NCI-H82 (cell line): ENCODE data around the gene ALKBH2.

Experiments
- DNase-seq: peaks from one replicate; lab custom pipeline; 2025; lab: John Stamatoyannopoulos, UW

ALKBH2 gene

GRCh38 chr12:109113661-109114321 is 20.5 kb upstream of the ALKBH2 start:
- no peak for DNase-seq

GRCh38 chr12:109112720-109113465 is 19.6 kb upstream of the ALKBH2 start:
- no peak for DNase-seq

- peak; percentile 68 for DNase-seq
These were observed 17.8 kb upstream of the ALKBH2 start for GRCh38 chr12:109110988-109111495.

DNA sequence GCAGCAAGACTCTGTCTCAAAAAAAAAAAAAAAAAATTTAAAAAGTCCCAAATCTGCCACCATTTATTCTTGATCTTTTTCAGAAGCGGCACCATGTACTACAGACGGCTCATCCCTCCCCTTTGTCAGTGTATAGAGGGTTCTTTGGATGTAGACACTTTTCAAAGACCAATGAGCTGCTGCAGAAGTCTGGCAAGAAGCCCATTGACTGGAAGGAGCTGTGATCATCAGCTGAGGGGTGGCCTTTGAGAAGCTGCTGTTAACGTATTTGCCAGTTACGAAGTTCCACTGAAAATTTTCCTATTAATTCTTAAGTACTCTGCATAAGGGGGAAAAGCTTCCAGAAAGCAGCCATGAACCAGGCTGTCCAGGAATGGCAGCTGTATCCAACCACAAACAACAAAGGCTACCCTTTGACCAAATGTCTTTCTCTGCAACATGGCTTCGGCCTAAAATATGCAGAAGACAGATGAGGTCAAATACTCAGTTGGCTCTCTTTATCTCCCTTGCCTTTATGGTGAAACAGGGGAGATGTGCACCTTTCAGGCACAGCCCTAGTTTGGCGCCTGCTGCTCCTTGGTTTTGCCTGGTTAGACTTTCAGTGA is 16.6 kb upstream of the ALKBH2 start:
- no peak for DNase-seq

DNA sequence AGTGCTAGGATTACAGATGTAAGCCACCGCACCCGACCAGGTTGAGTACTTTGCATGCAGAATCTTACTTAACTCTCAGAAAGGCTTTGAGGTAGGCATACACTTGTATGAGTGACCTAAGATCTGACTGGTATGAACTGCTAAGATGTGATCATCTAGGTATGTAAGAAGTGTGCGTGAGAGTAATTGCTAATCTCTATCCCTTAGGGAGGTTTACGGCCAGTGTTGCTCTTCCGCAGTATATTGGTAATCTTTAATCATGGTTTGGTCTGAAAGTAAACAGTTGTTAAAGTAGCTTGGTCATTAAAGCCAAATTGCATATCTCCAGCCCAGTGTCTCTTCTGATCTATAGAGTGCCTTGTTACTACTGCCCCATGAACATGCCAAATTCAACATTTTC is 11.9 kb upstream of the ALKBH2 start:
- no peak for DNase-seq

GRCh38 chr12:109102491-109102890 is 9.2 kb upstream of the ALKBH2 start:
- peak; percentile 40 for DNase-seq

DNA sequence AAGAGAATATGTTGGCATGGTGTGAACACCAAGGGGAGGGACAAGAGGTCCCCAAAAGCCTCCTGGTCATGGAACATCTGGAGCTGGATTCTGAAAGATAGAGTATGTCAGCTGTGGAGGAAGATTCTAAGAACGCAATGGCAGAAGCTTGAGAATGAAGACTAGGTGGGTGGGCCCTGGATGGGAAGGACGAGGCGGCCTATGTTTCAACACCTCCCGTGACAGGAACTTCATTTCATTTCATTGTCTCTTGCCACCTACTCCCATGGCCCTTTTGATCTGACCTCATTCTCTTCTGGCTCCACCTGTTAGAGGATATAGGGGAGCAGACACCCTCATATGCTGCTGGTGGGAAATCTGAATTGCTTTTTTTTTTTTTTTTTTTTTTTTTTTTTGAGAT is 7.5 kb upstream of the ALKBH2 start:
- DNase-seq = no peak

DNA sequence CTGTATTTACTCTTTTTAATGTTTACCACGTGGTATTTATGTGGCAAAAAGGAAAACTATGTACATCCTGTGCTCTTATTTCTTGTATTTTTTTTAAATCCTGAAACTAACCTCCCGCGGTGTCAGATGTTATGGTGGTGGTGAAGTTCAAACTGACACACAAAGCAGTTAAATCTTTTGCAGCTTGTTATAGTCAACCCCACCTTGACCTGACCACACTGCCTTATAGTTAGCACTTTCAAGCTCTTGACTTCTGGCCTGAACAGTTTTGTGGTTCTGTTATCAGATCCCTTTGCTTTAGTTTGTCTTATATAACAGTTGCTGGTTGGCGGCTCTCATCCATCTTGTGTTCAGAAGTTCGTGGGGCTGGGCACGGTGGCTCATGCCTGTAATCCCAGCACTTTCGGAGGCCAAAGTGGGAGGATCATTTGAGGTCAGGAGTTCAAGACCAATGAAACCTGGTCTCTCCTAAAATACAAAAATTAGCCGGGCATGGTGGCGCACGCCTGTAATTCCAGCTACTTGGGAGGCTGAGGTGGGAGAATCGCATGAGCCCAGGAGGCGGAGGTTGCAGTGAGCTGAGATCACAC is 6.3 kb upstream of the ALKBH2 start:
- DNase-seq = no peak

GRCh38 chr12:109098651-109099050 is 5.4 kb upstream of the ALKBH2 start:
- DNase-seq = no peak

GRCh38 chr12:109098183-109098604 is 4.9 kb upstream of the ALKBH2 start:
- DNase-seq = no peak

- DNase-seq = peak; percentile 98
These were observed 4.3 kb upstream of the ALKBH2 start, which contains the start of gene UNG for GRCh38 chr12:109097435-109098182. UNG (plus strand) TSS chr12:109097597; CDS start chr12:109097680, 83 bp downstream.

DNA sequence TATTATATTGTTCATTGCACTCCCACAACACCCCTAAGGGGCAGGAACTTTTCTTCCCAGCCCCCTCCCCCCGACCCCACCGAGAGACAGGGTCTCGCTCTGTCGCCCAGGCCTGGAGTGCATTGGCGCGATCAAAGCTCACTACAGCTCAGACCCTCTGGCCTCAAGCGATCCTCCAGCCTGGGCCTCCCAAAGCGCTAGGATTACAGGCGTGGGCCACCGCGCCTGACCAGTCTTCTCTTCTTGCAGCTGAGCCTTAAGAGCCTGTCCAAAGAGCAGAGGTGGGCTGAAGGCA is 3.8 kb upstream of the ALKBH2 start:
- DNase-seq = no peak

DNA sequence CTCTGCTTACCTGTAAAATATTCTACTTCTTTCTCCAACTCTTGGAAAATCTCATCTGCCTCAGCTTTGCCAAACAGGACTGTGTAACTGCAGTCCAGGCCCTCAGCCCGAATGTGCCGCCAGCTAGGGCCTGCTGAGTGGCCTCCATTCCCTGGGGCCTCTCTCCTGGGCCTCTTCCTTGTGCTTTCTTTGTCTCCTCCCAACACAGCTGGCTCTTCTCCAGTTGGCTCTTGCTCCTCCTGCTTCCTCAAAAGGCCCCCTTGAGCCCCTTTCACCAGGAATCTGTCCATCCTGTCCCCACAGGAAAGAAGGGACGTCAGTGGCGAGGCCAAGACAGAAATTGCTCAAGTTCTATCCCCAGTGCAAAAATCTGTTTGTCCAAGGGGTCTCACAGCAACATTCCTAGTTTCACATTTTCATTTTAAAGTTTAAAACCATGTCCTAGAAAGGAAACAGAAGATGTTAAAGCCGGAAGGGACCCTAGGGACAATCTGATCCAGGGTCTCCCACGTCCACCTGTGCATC is 713 bp downstream of the ALKBH2 start:
- DNase-seq = peak; percentile 27

DNA sequence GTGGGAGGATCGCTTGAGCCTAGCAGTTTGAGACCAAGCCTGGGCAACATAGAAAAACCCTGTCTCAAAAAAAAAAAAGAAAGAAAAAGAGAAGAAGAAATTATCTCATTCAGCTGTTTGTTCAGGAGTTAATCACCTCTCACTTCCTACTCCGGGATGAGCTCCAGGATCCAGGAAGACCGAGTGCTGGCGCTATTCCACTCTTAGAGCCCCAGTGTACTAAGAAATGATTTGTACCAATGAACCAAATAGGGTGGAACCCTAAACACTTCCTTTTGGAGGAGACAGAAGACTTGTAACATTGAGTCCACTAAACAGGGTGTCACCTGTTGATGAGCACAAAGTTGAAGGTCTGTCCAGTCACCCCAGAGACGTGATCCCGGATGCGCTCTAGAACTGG is 3.6 kb downstream of the ALKBH2 start:
- DNase-seq = no peak

DNA sequence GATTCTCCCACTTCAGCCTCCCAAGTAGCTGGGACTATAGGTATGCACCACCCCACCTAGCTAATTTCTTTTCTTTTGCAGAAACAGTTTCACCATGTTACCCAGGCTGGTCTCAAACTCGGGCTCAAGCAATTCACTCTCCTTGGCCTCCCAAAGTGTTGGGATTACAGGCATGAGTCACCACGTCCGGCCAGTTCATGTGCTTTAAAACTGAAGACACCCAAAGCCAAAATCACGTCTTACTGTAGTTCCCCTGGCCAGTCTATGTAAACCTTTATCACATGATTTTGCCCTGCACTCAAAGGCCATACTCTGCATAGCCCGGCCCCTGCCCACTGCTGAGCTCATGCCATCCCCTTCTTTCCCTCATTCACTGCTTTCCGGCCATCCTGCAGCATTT is 4.5 kb downstream of the ALKBH2 start:
- DNase-seq = no peak

DNA sequence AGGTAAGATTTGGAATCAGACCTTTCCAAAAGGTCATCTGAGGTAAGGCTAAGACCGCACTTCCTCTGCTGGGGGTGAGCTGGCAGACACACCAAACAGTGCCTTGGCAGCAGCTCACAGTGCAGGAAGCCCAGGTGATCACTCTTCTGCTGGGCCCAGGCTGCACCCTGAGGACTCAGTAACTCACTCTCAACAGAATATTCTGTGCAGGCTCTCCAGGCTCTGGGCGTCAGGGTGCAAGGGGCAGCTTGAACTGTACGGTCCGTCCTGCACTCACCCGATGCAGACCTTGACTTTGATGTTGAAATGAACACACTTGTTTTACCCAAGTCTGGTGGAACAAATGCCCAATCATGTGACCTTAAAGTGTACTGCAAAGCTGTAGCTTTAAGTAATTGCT is 6.0 kb downstream of the ALKBH2 start:
- DNase-seq = no peak

GRCh38 chr12:109085590-109085989 is 7.7 kb downstream of the ALKBH2 start:
- no peak for DNase-seq

GRCh38 chr12:109084425-109084824 is 8.8 kb downstream of the ALKBH2 start:
- no peak for DNase-seq

DNA sequence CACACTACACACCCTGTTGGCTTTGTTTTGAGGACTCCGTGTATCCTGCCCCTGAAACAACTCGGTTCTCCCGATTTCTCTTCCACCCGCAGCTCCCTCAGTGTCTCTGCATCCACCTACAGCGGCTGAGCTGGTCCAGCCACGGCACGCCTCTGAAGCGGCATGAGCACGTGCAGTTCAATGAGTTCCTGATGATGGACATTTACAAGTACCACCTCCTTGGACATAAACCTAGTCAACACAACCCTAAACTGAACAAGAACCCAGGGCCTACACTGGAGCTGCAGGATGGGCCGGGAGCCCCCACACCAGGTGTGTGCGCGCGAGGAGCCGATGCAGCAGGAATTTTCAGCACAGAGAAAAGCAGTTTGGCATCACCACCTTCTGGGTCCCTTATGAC is 10.5 kb downstream of the ALKBH2 start:
- no peak for DNase-seq

DNA sequence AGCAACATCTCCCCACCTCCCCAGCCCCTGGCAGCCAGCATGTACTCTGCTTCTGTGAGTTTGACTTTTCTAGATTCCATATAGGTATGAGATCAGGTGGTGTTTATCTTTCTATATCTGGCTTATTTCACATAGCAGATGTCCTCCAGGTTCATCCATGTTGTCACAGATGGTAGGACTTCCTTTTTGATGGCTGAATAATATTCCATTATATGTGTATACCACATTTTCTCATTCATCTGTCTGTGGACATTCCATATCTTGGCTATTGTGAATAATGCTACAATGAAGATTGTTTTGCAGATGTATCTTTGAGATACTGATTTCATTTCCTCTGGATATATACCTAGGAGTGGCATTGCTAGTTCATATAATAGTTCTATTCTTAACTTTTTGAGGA is 18.4 kb downstream of the ALKBH2 start:
- DNase-seq = no peak

- no peak for DNase-seq
These were observed 23.7 kb downstream of the ALKBH2 start for GRCh38 chr12:109069307-109070271.
